Midbrain (tissue), 1 donor: ENCODE measurements around the gene SMTNL2.

Source experiments
- DNase-seq: peaks from one replicate; lab custom pipeline; 2025; lab: John Stamatoyannopoulos, UW

SMTNL2 gene

DNA sequence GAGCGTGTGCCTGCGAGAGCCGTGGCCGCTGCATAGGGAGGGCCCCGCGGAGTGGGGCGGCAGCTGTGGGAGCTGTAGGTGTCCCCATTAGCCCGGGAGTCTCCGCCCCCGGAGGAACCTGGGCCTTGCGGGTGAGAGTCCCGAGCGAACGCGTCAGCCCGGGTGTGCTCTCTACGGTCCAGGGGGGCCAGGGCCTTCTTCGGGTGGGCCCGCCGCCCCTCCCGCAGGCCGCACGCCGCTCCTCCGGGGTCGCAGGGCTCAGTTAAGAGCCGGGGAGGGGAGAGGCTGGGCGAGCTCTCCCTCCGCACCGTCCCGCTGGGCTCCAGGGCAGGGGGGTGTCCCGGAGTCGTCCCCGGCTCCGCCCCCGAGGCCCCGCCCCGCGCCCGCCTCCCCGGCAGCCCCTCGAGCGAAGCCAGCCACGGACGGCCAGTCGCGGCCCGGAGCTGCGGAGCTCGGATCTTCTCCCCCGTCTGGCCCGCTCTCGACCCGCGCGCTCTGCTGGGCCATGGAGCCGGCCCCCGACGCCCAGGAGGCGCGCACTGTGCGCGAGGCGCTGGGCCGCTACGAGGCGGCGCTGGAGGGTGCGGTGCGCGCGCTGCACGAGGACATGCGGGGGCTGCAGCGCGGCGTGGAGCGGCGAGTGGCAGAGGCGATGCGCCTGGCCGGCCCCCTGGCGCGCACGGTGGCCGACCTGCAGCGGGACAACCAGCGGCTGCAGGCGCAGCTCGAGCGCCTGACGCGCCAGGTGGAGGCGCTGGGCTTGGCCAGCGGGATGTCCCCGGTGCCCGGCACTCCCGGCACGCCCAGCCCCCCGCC lies at the start of gene SMTNL2:
Gene SMTNL2 (plus strand): TSS at position 429 of the 816 bp plus-strand sequence. CDS start 77 bp downstream, at position 506.
- DNase-seq, result no peak

DNA sequence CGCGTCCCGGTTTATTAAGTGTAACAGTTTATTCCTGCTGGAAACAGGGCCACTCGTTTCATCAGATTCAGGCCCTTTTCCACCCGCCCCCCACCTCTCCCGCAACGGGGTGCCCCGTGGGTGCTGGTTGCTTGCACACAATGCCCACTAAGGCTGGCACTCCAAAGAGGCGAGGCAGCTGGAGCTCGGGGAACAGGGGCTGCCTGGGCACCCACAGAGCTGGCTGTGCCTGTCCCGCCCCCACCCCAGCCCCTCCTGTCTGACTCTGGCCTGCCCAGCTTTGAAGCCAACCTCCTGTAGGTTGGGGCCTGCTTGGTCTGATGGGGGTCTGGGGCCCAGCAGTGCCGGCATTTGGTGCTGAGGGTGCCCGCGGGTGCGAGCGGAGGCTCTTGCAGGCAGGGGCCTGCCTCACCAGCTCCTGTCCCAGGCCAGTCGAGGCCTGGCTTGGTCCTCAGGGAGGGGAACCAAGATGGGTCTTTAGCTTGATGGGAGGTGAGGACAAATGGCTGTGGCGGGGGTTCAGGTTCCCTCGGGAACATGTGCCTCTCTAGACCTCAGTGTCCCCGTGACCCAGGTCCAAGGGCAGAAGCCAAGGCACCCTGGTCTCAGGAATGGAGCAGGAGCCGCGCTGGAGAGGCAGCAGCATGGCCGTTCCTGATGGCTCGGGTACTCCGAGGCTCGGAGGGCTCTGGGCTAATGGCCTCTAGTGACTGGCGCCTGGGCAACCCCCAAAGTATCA lies 49.2 kb upstream of the SMTNL2 start:
- DNase-seq, result no peak

DNA sequence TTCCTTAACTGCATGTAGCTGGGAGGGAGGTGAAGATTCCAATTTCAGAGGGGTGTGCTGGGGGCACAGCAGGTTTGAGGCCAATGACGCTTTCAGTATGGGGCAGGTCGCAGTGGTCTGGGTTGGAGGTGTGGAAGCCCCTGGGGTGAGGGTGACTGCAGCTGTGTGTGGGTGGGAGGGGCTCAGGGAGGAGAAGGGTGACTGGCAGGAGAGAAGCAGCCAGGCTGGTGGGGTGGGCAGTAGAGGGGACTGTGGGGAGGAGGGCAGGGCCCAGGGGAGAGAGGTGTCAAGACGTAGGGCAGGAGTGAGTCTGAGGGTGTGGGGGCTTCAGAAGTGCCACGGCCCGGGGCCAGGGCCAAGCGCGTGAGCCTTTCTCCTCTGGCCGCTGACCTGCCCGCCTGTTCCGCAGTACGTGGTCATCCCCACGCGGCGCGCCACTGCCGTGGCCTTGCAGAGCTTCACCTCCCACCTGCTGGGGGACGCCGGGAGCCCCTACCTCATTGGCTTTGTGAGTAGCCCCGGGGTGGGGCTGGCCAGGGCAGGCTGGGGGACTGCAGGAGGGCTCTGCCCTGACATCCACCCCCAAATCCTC lies 48.6 kb upstream of the SMTNL2 start:
- no peak for DNase-seq

DNA sequence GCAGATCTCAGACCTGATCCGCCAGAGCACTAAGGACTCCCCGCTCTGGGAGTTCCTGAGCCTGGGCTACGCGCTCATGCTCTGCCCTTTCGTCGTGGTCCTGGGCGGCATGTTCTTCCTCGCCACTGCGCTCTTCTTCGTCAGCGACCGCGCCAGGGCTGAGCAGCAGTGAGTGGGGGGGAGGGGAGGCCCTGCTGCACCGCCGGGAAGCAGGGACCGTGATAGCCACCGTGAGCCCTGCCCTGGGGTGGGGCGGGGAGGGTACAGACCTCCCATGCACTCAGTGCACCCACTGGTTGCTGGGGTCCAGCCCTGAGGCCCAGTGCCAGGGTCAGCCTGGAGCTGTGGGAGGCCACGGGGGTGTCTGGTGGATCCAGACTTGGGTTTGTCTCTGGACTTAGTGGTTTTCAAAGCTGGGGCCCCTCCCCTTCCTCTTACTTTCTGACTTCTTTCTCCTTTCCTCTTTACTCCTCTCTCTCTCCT lies 48.0 kb upstream of the SMTNL2 start:
- DNase-seq, result peak; percentile 36

DNA sequence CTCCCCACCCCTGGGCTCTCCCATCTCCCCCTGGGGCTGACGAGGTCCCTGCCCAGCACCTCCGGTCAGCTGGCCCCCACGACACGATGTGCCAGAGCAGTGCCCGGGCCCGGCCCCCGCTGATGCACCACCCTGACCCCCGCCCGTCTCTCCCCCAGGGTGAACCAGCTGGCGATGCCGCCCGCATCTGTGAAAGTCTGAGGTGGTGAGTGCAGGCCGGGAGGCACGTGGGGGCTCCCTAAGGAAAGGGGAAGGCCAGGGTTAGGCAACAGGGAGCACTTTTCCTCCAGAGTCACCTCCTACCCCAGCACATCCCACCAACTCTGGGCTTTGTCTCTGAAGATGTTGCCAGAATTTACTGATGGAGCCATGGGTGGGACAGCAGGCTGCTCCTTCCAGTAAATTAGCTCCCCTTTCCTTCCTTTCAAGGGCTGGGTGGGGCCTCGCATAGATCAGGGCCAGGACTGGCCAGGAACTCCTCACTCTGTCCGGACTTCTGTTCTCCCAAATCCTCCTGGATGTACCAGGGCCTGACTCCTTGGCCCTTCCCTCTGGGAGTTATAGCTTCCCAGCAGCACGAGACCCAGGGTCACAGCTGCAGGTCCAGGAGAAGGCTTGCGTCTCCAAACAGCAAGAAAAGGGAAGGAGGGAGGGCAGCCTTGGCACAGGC lies 47.5 kb upstream of the SMTNL2 start:
- DNase-seq, result no peak

DNA sequence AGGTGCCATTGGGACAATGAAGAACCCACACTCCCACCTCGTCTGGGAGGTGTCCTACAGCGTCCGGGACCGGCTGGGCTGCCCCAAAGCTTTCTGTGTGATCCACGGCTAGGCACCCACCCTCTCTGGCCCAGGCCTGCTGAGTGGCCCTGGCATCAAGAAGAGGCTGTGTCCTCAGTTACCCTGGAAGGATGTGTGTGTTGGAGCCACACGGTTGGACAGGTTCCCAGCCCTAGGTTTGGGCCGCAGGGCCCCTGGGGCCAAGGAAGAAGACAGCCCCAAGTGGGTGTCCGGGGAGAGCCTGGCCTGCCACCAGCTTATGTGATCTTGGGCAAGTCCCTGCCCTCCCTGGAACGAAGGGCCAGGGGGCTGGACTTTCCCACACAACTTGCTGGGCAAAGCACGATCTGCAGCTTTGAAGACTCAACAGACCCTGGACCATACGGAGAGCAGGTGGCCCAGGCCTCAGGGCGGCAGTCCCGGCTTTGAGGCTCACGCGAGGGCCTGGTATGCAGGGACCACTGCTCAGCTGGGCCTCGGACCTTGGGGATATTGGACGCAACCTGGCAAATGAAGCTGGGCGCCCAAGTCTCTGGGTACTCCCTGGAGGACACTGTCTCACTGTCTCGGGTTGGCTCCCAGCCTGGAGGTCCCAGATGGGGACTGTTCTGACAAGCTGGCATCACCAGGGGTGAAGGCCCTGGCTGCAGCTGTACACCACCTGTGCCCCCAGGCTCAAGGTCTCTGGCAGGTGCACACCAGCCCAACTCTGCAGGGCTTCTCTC lies 46.7 kb upstream of the SMTNL2 start:
- DNase-seq, result peak; percentile 60

DNA sequence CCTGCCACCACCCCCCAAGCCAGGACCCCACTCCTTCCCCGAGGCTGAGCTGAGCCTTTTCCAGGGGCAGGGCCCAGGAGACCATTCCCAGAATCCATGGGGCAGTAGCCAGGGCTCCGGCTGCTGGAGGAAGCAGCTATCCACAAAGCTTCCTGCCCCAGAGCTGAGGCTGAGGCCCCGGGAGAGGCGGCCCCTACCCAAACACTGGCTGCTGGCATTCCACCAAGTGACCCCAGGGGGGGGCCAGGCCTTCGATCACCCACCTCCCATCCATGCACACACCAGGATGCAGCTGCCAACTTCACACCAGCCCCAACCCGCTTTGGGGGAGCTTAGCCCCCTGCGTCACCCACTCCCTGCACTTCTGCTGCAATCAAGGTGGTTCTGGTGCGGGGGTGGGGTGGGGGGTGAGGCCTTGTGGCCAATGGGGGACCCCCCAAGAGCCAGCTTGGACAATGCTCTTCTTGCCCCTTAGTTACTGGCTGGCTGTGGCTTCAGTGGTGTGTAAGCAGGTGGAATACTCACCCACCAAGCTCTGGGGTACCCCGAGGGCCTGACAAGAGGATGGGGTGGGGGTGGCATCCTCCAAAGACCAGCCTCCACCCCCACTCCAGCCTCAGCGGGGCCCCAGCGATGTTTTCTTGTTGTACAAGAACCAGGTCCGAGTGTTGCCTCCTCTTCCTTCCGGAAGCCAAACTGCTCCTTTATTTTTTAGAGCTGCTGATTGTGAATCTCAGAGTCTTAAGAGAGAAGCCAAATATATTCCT lies 45.9 kb upstream of the SMTNL2 start:
- DNase-seq, result no peak

DNA sequence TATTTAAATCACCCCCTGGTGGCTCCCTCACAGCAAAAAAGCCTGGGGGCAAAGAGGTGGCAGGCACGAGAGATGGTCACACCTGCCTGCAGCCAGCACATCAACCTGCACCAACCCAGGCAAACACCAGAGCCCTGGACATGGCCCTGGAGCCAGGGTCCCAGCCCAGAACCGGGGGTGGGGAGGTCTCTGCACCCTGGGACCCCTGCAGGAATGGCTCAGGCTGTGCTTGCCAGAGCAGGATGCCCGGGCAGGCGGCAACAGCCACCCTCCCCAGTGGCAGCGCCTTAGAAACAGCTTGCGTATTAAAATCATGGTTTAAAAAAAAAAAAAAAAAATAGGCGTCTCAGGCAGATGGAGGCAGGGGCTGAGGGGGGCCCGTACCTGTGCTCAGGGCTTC lies 45.3 kb upstream of the SMTNL2 start:
- no peak for DNase-seq

DNA sequence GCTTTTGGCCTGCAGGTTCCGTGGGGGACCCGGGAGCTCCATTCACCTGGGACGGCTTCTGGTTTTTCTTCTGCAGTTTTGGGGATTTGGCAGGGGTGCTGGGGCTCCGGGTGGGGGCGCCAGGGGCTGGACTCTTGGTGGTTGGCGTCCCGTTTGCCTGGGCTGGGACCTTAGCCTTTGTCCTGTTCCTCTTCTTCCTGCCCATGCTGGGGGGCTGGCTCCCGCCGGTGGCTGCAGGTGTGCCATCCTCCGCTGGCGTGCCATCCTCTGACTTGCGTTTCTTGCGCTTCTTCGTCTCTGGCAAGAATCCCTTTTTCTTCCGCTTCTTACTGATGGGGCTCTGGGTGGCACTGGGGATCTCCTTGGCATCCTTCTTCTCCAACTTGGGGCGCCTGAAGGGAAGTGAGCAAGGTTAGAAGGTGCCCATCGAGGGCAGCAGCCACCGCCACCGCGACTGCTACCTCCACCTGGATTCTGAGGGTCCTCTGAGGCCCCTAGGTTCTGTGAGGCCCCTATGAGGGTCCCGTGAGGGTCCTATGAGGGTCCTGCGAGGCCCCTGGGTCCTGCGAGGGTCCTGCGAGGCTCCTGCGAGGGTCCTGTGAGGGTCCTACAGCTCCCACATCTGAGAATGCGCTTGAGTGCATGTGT lies 44.6 kb upstream of the SMTNL2 start:
- DNase-seq, result no peak

DNA sequence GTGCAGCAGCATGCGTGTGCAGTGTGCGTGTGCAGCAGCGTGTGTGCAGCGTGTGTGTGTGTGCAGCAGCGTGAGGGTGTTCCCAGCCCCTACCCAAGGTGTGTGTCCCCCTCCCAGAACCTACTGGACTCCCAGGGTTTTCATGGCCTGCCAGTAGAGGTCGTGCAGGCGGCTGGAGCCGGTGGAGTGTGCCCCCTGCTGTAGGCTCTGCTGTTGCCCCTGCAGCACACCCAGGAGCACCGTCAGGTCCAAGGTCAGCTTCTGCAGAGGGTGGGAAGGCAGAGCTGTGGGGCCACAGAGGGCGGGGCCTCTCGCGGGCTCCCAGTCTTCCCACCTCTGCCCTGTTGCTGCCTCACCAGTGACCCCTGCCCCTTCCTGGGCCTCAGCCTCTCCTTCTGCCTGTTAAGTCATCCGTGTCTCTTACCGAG lies 44.1 kb upstream of the SMTNL2 start:
- no peak for DNase-seq

DNA sequence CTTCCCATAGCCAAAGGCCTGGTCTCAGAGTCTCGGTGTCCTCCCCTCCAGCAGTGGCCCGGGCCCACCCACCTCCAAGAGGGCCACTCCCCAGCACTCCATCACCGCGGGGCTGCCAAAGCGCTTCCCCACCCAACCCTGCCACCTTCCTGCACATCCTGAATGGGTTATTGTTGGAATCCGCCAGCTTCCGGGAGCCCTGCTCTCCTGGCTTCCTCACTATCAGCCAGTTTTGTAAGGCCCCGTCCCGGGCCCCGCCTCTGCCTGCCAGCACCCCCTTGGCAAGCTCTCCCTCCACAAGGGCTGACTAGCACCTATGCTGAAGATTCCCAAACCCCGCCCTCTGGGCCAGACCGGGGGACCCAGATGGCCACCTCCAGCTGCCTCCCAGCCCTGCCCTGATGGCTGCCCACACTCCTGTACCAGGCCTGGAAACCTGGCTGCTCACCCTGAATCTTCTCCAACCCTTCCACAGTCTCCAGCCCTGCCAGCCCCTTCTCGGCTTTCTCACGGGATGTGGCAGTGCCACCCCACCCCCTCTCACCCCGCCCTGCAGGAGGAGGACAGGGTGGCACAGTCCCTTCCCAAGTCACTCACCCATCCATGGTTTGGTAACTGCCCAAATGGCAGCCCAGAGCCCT lies 43.5 kb upstream of the SMTNL2 start:
- no peak for DNase-seq

DNA sequence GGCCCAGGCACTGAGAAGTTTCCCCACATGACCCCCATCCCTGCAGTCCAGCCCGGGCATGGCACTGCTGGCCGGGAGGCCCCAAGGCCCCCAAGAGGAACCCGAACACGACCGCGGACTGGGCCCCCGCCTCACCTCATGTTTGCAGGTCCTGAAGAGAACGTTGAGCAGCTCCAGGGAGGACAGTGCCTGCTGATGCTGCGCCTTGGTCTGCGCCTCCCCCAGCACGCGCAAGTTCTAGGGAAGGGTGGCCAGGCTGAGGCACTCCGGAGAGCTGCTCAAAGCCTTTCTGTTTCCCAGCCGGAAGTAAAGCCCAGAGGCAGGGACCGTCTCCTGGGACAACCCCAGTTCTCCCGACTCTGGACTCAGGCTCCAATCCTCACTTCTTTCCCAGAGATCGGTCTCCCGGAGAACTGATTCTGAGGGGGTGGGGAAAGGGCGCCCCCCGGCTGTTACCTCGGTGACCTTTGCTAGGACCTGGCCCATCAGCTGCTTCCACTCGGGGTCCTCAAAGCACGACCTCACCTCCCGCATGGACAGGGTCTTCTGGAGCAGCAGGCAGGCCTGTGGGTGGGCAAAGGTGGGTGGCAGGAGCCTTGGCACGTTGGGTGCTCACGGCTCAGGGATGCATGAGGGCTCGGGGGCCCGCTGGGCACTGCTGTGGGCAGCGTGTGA lies 42.9 kb upstream of the SMTNL2 start:
- peak; percentile 20 for DNase-seq

DNA sequence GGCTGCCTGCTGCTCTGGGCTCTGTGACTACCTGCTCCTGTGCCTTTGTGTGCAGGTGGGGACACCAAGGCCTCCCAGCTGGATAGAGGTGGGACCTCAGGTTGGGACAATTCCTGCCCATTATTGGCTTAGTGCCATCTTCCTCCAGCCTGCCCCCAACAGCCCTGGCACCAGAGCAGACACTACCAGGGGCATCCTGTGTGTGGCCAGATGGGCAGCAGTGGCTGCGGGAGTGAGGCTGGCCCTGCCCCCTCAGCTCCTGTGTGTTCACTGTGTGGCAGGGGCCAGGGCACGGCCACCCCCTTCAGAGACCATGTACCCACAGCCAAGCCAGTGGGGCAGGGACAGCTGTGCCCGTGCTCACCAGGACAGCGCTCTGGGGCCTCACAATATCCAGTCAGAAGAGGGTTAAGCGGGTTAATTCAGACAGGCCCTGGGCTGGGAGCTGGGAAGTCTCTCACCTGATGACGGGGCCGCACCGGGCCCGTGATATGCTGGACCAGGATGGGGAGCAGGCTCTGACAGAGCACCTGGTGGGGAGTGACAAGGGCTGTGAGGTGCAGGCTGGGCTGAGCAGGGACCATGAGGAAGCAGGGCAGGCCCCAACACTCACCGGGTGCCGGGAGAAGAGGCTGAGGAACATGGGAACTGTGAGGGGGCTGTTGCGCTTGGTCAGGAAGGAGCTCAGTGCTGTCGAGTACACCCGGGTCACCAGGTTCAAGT lies 42.2 kb upstream of the SMTNL2 start:
- DNase-seq, result no peak

DNA sequence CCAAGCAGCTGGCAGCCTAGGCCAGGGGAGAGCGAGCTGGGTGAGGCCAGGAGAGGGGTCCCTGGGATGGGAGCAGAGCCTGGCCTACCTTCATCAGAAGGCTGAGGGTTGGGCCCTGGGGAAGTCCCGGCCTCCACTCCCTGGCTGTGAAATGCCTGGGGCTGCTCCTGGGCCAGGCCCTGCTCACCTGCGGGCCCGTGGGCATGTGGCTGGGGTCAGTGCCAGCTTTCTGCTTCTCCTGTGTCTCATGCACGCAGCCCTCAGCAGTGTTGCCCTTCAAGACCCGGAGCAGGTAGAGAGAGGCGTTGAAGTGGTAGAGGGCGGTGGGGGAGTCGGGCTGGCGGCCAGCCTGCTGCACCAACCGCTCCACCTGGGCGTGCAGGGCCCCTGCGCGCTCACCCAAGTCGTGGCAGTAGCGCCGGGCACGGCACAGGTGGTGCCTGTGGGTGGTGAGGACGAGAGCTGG lies 41.6 kb upstream of the SMTNL2 start:
- no peak for DNase-seq

DNA sequence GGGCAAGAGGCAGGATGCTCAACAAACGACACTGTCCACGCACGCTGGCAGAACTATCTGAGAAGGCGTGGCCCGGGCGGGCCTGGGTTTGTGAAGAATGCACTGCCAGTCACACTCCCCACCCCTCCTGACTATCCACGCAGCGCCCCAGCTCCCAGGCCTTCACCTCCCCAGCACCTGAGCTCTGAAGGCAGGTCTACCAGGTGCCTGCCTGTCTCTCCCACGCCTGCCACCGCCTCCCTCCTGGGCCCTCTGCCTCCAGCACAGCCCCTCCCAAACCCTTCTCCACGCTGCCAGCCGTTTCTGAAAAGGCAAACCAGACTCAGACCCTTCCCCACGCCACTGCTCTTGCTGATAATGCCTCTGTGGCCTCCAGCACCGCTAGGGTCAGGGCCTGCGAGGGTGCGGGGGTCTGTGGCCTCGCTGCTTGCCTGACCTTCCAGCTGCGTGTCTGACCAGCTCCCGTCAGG lies 40.7 kb upstream of the SMTNL2 start:
- no peak for DNase-seq

DNA sequence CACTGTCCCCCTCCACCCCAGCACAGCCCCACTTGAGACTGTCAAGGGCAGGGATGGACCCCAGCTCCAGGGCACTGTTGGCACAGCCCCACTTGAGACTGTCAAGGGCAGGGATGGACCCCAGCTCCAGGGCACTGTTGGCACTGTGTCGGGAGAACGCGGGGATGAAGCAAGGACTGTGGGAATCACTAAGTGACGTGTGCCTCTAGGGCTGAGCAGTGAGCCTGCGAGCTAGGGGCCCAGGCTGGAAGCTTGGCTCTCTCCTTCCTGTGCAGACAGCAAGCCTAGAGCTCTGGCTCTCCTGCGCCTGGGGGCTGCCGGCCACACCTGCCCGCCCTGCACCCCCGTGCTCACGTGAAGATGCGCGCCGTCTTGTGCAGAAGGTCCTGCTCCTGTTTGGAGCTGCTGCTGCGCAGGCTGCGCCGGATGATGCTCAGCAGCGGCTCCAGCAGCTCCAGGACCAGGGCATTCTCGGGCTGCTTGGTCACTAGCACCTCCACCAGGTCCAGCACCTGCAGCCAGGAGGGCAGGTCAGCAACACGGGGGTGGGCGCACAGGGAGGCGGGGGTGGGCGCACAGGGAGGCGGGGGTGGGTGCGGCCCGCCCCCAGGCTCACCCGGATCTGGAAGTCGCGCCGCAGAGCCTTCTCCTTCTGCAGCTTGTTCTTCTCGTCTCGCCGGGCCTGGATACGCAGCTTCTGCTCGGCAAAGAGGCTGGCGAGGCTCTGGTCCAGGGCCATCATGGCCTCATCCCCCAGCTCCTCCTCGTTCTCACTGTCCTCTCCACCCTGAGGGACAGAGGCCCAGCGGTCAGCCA lies 40.0 kb upstream of the SMTNL2 start:
- DNase-seq, result no peak

DNA sequence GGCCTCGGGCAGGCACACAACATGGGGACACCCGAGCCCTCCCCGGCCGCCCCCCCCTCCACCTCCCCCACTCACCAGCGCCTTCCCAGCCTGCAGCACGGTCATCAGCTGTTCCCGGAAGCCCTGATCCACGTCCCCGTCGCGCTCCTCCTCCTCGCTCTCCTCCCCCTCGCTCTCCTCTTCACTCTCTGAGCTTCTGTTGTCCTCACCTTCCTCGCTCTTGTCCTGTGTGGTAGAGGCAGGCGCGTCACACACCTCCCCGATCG lies 39.4 kb upstream of the SMTNL2 start:
- DNase-seq, result no peak
